Stimulated activated CD4-positive, alpha-beta T cell treated with anti-CD3 and anti-CD28 coated beads, TNF-alpha, amount 100 ng/mL, for 4 hours (primary cell): Measurements from ENCODE around the gene ZSCAN22.
A peak's percentile ranks its signal among the peaks of the same experiment; 100 is the strongest.

Source experiments
- DNase-seq, 3 experiments: peaks; one replicate each; pipeline ENCODE4 v3.0.0-alpha.2; 2020; ENCODE audit warnings: low read depth in 3 of 3

Gene ZSCAN22

DNA sequence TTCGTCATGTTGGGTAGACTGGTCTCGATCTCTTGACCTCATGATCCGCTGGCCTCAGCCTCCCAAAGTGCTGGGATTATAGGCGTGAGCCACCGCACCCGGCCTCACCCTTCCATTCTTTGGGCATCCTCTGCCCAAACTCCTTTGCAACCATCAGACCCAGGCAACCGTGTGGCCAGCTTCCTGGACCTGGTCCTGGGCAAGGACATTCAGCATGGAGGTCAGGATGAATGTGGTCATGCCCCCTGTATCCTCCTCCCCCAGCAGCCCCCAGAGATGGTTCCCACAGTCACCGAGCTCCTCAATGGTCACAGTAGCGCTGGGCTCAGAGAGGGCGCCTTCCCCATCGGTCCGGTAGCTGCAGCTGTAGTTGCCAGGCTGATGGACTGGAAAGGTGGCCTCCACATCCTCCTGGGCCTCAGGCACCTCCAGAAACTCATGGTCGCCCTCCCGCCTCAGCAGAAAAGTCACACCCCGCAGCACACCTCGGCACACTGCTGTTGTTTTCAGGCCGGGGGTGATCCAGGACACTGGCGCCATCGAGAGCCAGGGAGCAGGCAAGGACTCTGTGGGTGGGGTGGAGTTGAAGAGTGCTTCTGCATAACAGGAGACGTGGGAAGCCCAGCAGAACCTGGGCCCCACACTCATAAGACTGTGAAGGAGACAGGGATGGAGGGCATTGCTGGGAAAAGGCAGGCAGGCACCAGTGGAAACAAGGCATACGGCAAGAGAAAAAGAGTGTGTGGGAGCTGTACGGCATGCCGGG, 25.4 kb downstream of the ZSCAN22 start:
- DNase-seq: no peak

DNA sequence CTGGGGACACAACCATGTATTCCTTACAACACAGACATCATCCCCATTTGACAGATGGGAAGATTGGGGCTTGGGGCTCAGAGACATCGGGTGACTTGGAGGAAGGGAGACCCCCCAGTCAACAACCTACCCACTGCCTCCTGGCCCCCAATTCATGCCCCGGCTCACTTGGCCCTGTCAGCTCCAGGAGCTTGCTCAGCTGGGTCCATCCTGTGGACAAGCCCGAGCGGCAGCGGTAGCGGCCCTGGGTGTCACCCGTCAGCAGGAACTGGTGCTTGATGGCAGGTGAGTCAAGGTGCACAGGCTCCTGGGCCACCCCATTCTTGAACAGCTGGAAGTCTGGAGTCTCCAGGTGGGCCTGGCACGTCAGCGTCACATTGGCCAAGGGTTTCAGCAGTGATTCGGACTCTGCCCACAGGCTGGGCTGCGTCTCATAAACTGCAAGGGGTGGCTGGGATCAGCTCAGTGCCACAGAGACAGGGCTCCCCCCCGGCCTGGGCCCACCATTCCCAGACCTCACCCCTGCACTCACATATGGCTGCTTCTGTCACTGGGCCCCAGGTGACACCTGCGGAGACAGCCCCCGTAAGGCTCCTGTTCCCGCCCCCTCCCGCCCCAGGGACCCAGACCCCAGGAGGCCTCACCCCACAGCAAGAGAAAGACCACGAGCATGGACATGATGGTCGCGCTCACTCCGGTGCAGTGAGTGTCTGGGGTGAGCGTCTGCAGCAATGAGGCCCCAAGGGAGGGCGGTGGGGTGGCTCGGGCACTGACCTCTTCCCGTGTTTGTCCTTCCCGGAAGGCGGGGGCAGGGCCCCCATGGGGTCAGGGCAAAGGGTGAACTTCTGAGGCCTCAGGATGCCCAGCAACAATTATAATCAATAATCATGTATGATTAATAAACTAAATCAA, 26.2 kb downstream of the ZSCAN22 start, which contains the start of gene A1BG:
TSS of gene A1BG (minus strand) at position 733 of the 912 bp plus-strand sequence. CDS start at position 678, 55 bp downstream.
- no peak for DNase-seq

DNA sequence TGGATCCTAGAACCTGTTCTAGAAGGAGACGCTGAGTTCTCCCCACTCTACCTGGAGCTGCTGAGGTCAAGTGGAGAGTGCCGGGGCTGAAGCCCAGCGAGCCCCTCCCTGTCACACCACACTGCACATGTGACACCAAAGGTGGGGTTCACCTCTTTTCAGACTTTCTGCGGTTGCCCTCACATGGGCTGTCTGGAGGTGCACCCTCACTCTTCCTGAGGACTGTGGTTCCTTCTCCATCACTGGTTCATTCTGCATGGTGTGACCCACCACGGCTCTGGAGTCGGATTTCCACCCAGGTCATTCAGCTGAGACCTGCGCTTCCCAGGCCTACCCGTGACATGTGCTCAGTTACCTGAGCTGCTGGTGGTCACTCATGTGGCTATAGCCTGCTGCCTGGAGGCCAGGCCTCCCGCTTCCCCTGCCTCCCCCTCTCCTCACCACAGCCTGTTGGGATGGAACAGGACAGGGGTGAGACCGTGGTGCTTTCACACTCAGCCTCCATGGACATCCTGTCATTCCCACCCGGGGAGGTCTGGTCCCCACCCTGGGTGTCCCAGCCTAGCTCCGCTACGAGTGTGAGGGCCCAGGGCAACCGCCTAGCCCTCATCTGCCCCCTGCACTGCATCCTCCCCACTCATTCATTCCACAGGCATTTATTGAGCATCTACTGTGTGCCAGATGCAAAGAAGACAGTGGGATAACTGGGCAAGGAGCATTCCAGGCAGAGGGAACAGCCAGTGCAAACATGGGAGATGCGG, 27.1 kb downstream of the ZSCAN22 start:
- no peak for DNase-seq

DNA sequence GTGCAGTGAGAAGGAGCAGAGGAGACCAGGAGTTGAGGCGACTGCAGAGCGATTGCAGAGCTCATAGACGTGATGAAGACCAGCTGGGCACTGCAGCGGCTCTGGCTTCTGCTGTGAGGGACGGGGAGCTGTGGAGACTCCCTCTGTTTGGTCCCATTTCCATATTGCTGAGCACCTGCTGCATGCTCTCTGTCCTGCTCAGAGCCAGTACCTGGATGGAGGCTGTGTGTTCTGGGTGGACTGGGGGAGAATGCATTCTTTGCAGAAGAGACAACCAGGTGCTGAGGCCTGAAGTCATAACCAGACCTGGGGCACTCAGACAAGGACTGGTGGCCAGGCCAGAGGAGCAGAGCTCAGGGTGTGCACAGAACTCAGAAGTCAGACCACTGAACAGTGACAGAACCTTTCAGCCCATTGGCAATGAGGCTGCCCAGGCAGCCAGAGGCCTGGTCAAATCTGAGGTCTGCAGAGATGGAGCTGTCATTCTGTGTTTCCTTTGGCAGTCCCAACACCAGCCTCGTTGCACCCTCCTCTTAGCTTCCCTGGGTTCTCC, 27.8 kb downstream of the ZSCAN22 start:
- no peak for DNase-seq

DNA sequence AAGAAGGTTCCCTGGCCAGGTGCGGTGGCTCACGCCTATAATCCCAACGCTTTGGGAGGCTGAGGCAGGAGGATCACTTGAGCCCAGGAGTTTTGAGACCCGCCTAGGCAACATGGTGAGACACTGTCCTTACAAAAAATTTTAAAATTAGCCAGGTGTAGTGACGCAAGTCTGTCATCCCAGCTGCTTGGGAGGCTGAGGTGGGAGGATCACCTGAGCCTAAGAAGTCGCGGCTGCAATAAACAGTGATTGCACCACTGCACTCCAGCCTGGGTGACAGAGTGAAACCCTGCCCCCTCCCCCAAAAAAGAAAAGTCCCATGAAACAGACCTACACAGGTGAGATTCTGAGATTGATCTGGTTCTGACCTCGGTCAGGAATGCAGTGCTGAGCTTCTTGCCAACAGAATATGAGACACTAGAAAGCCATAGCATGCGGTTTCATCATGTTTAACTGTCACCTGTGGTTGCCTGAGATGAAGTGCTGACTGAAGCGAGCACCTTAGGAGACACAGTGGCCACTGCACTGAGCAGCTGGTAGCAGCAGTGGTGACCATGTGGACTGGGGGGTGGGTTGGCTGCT, 28.5 kb downstream of the ZSCAN22 start:
- no peak for DNase-seq

DNA sequence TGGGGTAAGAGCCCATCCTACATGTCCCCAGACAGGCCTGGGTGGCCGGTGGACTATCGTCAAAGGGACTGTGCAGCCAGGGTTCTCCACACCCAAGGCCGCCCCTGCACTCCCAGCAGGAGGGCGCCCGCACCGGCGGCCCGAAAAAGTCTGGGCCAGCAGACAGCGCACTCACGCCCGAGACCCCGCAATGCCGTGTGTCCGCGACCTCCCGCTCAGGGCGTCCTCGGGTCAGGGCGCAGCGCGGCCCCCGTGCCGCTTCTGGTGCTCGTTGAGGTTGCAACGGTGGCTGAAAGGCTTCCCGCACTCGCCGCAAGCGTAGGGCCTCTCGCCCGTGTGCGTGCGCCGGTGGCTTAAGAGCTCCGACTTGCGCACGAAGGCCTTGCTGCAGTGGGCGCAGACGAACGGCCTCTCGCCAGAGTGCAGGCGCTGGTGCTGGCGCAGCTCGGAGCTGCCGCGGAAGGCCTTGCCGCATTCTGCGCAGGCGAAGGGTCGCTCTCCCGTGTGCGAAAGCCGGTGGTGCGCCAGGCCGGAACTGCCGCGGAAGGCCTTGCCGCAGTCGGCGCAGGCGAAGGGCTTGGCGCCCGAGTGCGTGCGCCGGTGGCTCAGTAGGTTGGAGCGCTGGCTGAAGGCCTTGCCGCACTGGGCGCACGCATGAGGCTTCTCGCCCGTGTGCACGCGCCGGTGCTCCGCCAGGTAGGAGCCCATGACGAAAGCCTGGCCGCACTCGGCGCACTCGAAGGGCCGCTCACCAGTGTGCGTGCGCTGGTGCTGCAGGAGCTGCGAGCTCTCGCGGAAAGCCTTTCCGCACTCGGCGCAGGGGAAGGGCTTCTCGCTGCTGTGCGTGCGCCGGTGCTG, 29.3 kb downstream of the ZSCAN22 start:
- DNase-seq: no peak

DNA sequence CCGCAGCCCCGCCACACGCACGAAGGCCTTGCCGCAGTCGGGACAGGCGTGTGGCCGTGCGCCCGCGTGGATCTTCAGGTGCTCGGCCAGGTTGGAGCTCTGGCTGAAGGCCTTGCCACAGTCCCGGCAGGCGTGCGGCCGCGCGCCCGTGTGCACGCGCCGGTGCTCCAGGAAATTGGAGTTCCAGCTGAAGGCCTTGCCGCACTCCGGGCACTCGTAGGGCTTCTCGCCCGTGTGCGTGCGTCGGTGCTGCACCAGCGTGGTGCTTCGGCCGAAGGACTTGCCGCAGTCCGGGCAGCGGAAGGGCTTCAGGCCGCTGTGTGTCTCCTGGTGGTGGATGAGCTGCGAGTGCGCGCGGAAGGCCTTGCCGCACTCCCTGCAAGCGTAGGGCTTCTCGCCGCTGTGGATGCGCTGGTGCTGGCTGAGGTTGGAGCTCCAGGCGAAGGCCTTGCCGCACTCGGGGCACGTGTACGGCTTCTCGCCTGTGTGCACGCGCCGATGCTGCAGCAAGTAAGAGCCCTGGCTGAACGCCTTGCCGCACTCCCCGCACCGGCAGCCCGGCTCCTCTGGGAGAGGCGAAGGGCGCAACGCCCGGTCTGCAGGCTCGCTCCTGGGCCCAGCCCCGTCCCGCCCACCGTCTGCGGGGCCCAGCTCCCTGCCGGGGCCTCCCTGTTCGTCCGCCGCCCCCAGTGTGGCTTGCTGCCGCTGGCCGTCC, 30.1 kb downstream of the ZSCAN22 start:
- DNase-seq: no peak

GRCh38 chr19:58357481-58358145, 30.8 kb downstream of the ZSCAN22 start:
- DNase-seq: no peak

- peak in 1 of 3 experiments; percentile 24 for DNase-seq
Measured at GRCh38 chr19:58361900-58362271, 35.1 kb downstream of the ZSCAN22 start.

- DNase-seq: peak; percentile 91 to 93 (median 92)
Measured at GRCh38 chr19:58362272-58362994, 35.6 kb downstream of the ZSCAN22 start, which contains the start of gene ZNF497. Gene ZNF497, minus strand, starts transcription at chr19:58362751. Its CDS starts 5,116 bp downstream, at chr19:58357635.

GRCh38 chr19:58364146-58364545, 37.4 kb downstream of the ZSCAN22 start:
- DNase-seq: no peak

GRCh38 chr19:58366585-58367430, 40.0 kb downstream of the ZSCAN22 start:
- no peak for DNase-seq

DNA sequence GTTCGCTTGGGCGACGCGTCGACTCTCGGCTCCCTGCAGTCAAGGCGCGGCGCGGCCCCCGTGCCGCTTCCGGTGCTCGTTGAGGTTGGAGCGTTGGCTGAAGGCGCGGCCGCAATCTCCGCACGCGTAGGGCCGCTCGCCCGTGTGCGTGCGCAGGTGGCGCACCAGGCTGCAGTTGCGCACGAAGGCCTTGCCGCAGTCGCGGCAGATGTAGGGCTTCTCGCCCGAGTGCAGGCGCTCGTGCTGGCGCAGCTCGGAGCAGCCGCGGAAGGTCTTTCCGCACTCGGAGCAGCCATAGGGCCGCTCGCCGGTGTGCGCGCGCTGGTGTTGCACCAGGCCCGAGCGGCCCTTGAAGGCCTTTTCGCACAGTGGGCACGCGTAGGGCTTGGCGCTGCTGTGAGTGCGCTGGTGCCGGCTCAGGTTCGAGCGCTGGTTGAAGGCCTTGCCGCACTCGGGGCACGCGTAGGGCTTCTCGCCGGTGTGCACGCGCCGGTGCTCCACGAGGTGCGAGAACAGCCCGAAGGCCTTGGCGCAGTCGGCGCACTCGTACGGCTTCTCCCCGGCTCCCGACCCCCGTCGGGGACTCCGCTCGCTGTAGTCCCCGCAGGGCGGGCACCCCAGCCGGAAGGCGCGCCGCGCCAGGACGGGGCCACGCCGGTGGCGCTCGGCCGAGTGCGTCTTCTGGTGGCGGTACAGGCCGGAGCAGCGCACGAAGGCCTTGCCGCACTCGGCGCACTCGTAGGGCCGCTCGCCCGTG, 41.1 kb downstream of the ZSCAN22 start:
- no peak for DNase-seq

- no peak for DNase-seq
Measured at GRCh38 chr19:58368561-58369360, 42.0 kb downstream of the ZSCAN22 start.

- no peak for DNase-seq
Measured at GRCh38 chr19:58372311-58373133, 45.7 kb downstream of the ZSCAN22 start.
